RPMI8226 (cell line): ENCODE measurements around the gene SLBP.
"Not testable (repeated sequence)": the region's sequence is repeated elsewhere in the genome, so short reads cannot be mapped to it uniquely, and the experiment has no call there.

Source experiments
- DNase-seq: peaks from one replicate; pipeline ENCODE4 v3.0.0-alpha.2; 2015

The SLBP gene

GRCh38 chr4:1673671-1674070 is 38.4 kb downstream of the SLBP start:
- DNase-seq = no peak

- DNase-seq = not testable (repeated sequence)
These were observed 41.1 kb downstream of the SLBP start for GRCh38 chr4:1671011-1671410.

- DNase-seq = no peak
These were observed 41.8 kb downstream of the SLBP start for GRCh38 chr4:1670279-1670678.

GRCh38 chr4:1669850-1670249 is 42.3 kb downstream of the SLBP start:
- no peak for DNase-seq

- no peak for DNase-seq
These were observed 42.8 kb downstream of the SLBP start for GRCh38 chr4:1669270-1669669.

- DNase-seq = no peak
These were observed 43.7 kb downstream of the SLBP start for GRCh38 chr4:1668488-1668840.

GRCh38 chr4:1667273-1667672 is 44.8 kb downstream of the SLBP start:
- DNase-seq = no peak

- DNase-seq = peak; percentile 23
These were observed 45.7 kb downstream of the SLBP start for GRCh38 chr4:1666391-1666790.

- no peak for DNase-seq
These were observed 48.0 kb downstream of the SLBP start for GRCh38 chr4:1664141-1664540.

GRCh38 chr4:1663549-1663948 is 48.6 kb downstream of the SLBP start:
- no peak for DNase-seq

GRCh38 chr4:1661695-1662094 is 50.4 kb downstream of the SLBP start:
- no peak for DNase-seq

- peak; percentile 11 for DNase-seq
These were observed 51.0 kb downstream of the SLBP start for GRCh38 chr4:1660948-1661677.

- DNase-seq = no peak
These were observed 52.7 kb downstream of the SLBP start for GRCh38 chr4:1659104-1660043.

- DNase-seq = no peak
These were observed 53.5 kb downstream of the SLBP start for GRCh38 chr4:1658581-1658980.

GRCh38 chr4:1658146-1658545 is 54.0 kb downstream of the SLBP start:
- DNase-seq = no peak

- no peak for DNase-seq
These were observed 55.1 kb downstream of the SLBP start for GRCh38 chr4:1656986-1657385.

- no peak for DNase-seq
These were observed 56.0 kb downstream of the SLBP start for GRCh38 chr4:1656132-1656531.

- no peak for DNase-seq
These were observed 56.4 kb downstream of the SLBP start for GRCh38 chr4:1655676-1656075.

- DNase-seq = no peak
These were observed 57.0 kb downstream of the SLBP start for GRCh38 chr4:1655081-1655480.

GRCh38 chr4:1654216-1654955 is 57.7 kb downstream of the SLBP start:
- no peak for DNase-seq

GRCh38 chr4:1653776-1654175 is 58.3 kb downstream of the SLBP start:
- no peak for DNase-seq

GRCh38 chr4:1652088-1652487 is 60.0 kb downstream of the SLBP start:
- DNase-seq = no peak

- no peak for DNase-seq
These were observed 60.5 kb downstream of the SLBP start for GRCh38 chr4:1651609-1652008.

GRCh38 chr4:1648962-1649361 is 63.2 kb downstream of the SLBP start:
- DNase-seq = no peak
